CD1c-positive myeloid dendritic cell (primary cell): Measurements from ENCODE around the gene TEC.
"Not testable (repeated sequence)": the region's sequence is repeated elsewhere in the genome, so short reads cannot be mapped to it uniquely, and the experiment has no call there.

Experiments
- DNase-seq: peaks from one replicate; pipeline ENCODE4 v3.0.0-alpha.2; 2016; ENCODE audit errors: extremely low spot score

Gene TEC

DNA sequence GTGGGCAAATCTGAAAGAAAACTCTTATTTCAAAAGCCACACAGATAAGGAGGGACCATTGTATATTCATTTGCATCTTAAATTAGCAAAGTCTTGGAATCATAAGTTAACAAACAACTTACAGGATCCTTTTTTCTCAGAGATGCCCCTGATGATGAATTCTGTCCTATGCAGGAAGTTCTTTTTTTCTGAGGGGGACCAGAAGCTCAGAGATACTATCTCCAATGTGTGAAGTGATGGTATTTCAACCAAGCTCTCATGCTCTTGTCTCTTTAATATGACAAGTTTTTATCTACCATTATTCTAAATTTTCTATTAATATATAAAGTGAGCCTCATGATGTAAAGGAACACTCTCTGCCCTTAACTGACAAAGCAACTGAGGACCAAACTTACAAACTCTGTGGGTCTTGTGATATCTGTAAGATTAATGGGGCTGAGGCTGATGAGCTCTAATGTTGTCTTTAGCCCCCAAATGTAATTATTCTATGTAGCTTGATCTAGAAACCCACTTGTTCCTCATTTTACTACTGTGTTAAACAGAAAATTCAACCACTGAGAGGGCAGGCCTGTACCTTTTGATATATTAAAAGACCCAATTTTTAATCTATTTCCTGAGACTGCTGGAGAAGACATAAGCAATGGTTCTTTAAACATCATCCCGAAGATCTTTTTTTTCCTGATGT, 27.0 kb downstream of the TEC start:
- no peak for DNase-seq

DNA sequence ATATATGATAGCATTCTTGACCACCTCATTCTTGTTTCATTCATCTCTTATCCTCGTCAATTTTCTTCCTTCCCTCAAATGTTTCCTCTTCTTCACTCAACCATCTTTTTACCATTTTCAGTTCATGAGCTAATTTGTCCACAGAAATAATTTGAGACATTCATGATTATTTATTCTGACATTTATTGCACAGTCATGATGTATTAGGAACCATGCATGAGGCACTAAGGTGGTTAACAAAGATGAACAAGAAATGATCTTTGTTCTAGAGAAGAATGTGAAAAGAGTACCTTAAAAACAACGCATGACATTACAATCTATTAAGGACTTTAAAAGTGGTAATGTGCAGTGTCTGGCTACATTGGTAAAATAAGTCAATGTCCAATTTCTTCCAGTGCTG, 27.9 kb downstream of the TEC start:
- no peak for DNase-seq

DNA sequence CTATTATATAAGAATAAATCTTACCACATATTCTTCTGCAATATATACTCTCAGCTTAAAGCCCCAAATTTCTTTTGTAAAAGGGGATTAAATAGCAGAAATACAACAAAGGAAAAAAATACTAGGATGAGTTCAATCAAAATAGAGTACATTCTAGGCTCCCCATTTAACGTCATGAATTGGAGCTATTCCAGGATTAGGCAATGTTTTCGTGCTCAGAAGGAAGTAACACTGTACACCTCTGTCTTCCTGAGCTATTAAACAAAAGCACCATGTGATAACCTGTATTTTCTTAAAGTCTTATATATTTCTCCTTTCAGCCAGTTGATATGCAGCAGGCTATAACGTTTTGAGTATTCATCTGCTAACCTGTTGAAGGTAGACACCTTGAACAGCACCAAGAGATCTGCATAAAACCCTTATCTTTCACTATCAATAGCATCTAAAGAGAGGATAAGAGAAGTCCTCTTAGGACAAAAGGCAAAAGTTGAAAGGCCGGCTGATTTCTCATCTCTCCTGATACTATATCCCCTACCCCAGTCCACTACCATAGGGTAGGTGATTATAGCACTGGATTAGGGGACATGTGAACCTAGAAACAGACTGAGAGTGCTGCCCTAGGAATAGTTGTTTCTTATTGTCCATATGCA, 31.5 kb downstream of the TEC start:
- peak; percentile 26 for DNase-seq

DNA sequence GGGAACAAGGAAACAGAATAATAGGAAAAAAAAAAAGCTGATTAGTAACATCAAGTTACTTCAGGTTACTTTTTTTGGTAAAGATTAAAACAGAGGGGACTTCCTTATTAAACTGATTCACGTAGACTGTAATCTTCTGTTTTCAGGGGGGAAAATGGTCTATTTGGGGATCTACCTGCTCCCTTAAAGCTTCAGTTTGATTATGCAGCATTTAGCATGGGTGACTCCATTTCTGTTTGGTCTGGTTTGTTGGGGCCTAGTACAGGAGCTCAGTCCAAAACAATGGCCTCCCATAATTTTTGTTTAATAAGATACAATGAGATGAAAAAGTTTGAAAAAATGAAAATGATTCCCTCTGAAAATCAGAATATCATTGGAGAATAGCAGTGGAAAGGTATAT, 34.6 kb downstream of the TEC start:
- no peak for DNase-seq

DNA sequence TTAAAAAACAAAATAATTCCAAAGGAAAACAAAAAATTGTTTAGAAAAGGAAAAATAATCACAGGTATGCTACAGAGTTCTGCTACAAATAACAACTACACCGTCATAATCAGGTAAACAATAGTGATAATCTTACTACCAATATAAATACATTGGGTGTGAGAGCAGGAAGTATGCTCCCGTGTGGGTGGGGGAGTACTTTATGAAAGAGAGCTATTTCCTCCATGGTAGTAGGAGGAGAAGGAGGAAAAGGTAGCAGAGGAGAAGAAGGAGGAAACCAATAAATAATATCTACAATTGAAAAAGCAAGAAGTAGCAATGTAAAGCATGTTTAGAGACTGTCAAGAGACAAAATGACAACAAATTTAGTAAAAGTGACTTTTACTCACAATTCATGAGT, 35.1 kb downstream of the TEC start:
- peak; percentile 38 for DNase-seq

DNA sequence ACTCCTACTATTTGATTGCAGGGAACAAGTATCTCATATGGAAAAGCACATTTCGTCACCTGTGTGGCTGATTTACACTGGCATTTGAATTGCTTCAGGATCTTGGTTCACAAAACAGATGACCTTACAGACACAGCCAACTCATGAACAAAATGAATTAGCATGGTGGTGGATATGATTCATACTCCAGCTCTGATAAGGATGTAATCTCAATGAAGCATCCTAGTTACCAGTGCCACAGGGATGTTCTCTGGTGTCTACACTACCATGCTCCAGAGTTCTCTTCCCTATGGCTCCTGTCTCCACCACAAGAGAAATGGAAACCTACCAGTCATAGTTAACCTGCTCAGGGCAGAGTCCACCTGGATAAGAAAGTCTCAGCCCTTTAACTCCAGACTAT, 40.7 kb downstream of the TEC start:
- DNase-seq: no peak

DNA sequence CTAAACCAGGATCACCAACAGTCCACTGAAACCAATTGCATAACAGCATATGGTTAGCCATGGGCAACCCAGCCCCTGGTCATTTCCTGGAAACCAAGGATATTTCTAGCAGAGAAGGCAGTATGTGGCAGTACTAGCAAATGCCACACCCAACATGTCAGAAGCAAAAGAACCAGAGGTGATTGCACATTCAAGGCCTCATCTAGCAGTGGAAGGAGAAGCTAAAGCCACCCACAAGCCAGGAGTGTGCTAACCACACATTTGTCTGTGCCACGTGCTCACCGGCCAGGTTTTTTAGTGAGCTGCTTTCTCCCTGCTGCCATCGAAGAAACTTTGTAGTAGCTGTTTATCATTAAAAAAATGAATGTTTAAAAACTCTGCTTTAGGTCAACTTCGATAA, 42.0 kb downstream of the TEC start:
- peak; percentile 38 for DNase-seq

DNA sequence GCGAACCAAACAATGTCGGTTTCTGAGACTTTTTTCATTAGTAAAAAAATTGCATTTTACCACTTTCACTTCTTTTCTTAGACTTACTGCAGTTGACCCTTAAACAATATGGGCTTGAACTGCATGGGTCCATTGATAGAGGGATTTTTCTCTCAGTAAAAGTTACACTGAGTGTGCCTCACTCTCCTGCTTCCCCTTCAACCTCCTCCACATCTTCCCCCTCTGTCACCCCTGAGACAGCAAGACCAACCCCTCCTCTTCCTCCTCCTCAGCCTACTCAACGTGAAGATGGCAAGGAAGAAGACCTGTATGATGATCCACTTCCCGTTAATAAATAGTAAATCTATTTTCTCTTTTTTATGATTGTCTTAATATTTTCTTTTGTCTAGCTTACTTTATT, 43.4 kb downstream of the TEC start:
- peak; percentile 36 for DNase-seq

DNA sequence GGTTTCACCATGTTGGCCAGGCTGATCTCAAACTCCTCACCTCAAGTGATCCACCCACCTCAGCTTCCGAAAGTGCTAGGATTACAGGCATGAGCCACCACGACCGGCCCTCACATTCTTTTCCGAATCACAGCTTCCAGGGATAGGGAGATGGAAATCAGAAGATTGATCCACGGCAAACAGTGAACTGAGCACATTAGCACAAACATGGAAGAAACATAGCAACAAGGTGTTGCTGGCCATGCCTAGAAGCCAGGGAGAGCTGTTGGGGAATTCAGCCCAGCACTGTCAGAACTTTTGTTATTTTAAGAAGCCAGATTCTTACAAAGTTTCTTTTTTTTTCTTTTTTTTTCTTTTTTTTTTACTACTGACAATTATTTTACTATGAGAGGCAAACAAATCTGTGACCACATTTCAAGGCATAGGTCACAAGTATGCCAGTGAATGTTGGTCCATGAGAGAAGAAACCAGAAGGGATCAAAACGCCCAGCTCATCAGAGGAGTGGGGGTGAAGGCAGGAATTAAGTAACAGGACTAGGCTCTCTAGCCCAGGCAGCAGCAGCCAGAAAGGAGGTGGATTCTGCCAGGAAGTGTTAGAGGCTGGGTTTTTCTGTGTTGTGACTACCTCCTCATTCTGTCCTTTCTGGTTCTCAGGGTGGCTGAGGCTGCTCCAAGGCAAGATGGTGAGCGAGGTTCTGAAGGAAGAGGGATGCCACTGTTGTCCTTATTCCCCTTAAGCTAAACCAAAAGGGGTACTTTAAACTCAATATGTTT, 44.1 kb downstream of the TEC start:
- DNase-seq: no peak

DNA sequence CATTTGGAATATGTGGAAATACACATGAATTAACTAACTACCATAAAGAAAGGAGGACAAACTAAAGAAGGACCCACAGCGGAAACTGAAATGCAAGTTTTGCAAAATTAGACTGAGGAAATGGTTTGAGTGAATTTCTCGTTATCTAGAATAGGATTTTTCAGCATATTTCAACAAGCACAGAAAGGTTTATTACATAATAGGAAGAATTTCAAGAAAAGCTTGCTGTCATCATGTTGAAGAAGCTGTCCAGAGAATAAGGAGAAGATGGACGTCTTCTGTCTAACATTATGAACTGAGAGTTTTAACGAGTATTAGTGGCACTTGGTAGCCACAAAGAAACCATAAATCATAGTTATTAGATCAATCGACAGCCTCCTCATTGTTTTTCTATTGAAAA, 45.0 kb downstream of the TEC start:
- DNase-seq: no peak

DNA sequence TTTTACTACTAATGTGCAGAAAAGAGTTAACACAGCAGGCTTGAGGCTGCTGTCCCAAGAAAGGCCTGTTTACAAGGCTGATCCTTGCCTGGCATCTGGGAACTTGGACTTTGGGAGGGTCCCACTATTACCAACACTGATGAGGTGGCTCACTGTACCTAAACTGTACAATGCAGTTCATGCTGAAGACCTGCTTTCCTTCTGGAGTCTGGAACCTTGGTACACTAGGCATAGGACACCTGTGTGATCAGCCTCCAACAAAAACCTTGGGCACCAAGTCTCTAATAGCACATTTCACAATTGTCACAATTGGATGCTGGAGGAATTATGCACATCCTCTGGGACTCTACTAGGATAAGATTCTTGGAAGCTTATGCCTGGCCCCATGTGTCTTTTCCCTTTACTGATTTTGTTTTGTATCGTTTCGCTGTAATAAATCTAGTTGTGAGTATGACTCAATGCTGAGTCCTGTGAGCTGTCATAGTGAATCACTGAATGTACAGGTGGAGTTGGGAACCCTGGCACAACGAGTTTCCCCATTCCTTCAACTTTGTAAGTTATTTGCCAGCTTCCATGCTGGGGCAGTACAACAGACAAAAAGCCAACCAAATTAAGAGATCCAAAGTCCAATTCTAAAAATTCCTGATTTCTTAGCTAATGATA, 45.9 kb downstream of the TEC start:
- no peak for DNase-seq

DNA sequence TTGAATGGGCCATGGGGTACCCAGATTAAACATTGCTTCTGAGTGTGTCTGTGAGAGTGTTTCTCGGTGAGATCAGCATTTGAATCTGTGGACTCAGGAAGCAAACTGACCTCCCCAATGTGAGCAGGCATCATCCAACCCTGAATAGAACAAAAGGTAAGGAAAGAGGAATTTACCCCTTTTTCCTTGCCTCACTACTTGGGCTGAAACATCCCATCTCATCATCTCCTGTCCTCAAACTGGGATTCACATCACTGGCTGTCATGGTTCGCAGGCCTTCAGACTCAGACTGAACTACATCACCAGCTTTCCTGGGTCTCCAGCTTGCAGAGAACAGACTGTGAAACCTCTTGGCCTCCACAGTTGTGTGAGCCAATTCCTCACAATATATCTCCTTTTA, 47.1 kb downstream of the TEC start:
- no peak for DNase-seq

DNA sequence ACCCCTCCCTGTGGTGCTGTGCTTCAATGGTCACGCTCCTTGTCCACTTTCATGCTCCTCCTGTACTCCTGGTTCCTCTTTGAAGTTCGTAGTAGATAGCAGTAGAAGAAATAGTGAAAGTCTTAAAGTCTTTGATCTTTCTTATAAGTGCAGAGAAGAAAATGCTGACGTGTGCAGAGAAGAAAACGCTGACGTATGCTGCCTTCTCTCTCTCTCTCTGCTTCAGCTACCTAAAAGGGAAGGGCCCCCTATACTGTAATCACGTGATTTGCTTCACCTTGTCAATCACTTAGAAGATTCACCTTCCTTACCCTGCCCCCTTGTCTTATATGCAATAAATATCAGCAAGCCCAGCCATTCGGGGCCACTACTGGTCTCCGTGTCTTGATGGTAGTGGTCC, 50.2 kb downstream of the TEC start:
- DNase-seq: not testable (repeated sequence)

DNA sequence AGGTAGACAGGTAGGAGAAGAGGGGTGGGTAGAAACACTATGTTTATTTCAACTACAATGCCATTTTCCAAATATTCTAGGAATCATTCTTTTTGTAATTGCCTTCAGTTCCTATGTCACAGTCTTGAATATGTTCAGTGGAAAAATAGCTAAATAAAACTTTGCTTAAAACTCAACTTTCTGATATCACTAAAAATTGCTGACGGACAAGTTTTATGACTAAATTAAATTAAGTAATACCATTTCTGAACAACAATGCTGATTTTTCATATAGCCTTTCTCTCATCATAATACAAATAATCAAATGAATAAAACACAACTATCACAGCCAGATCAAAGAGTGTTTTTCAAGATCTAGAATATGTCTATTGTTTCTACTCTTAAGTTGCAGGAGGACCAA, 53.1 kb downstream of the TEC start:
- no peak for DNase-seq

DNA sequence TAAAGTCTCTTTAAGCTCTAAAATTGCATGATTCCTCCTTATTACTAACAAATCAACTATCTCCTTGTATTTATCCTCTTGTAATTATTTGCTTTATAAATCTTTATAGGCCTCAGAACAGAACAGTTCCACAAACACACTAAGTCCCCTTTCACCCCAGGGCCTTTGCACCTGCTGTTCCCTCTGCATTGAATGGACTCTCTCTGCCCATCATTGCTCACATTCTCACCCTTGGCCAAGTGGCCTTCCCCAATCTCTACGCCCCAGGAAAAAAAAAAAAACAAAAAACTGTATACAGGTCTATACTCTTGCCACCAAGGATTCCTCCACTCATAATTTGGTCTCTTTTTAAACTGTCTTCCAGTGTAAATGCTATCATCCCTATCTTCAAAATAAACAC, 53.7 kb downstream of the TEC start:
- no peak for DNase-seq

DNA sequence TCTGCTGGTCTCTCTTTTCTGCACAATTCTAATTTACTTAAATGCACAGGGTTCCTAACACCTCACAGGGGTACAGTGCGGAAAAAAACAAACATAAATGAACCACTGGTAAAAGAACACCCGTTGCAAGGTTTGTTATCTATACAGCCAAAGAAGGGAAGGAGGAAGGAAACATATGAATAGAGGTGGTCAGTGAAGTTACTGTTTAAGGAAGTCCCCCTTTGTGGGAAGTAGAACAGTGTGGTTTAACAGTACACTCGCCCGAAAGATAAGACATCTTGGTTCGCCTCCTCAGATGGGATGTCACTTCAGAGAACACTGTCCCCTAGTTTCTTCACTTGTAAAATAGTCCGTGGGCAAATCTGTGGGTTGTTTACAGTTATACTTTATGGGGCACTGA, 57.5 kb downstream of the TEC start:
- peak; percentile 38 for DNase-seq

DNA sequence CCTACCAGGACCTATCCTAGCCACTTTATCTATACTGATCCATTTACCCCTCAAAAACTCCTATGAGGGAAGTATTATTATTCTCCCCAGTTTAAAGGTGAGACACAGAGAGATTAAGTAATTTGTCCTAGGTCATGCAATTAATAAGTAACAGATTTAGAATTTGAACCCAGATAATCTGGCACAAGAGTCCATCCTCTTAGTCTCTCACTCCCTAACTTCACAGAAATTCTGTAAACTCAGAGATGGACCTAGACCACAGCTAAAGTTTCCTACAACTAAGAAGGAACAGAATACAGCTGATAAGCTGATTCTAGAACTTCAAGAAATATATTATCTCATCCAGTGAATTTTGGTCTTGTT, 58.7 kb downstream of the TEC start:
- DNase-seq: no peak

DNA sequence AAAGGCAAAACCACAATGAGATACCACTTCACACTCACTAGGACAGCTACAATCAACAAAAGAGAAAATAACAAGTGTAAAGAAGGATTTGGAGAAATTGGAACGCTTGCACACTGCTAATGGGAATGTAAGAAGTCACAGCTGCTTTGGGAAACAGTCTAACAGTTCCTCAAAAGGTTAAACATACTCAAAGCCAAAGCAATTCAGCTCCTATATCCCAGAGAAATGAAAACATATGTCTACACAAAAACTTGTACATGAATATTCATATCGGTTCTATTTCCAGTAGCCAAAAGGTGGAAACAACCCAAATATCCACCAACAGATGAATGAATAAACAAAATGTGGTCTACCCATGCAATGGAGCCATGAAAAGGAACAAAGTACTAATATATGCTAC, 64.0 kb downstream of the TEC start:
- DNase-seq: no peak

DNA sequence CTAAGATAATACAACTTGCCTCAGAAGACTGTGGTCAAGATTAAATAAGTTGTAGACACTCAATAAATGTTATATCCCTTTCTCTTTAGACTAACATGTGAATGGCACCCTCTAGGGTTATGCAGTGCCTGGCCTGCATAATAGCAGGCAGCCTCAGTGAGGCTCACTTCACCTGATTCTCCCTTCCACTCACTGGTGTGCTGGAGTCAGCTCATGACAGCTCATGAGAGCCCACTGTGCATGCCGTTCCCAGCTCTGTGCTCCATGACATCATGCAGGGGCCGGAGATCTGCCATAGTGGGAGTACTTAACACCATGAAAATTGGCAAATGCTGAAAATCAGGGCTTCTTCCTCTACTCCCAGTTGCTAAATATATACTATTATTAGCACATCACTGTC, 64.5 kb downstream of the TEC start:
- DNase-seq: no peak

DNA sequence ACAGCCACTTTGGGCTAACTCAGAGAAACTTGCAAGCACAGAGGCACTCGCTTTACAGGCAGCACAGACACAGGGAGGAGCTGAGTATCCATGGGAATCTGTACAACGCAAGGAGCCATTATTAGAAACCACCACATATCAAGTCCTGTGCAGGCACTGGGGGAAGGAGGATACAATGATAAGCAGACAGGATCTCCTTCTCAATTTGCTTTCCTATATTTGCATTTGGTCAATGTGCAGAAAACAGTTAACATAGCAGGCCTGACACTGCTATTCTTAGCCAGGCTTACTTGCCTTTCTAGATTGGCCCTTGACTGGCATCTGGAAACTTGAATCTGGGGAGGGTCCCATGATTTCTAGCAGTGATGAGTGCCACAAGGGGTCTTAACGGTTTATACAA, 65.8 kb downstream of the TEC start:
- no peak for DNase-seq

DNA sequence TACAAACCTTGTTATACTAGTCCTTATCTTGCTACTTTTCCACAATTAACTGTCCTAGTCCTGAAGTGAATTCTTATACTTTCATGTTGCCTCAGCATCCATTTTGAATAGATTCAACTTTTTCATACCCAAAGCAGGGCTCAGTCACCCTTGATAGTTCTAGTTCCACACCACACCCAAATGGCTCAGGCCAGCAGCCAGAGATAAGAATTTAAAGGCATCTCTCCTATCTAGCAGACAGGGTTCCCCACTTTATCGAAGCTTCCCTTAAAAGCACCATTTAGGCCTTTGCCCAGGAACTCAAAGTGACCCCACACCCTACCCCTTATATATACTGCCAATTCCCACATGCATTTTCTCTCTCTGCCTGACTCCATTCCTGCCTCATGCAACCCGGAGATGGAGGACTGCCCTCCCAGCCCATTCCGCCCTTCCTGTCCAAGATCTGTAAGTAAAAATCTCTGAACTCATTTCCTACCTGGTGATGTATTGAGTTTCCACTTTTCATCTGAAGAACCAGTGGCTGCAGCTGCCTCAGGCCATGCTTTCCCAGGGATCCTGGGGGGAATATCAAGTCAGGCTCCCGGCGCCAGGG, 71.9 kb downstream of the TEC start:
- DNase-seq: no peak

DNA sequence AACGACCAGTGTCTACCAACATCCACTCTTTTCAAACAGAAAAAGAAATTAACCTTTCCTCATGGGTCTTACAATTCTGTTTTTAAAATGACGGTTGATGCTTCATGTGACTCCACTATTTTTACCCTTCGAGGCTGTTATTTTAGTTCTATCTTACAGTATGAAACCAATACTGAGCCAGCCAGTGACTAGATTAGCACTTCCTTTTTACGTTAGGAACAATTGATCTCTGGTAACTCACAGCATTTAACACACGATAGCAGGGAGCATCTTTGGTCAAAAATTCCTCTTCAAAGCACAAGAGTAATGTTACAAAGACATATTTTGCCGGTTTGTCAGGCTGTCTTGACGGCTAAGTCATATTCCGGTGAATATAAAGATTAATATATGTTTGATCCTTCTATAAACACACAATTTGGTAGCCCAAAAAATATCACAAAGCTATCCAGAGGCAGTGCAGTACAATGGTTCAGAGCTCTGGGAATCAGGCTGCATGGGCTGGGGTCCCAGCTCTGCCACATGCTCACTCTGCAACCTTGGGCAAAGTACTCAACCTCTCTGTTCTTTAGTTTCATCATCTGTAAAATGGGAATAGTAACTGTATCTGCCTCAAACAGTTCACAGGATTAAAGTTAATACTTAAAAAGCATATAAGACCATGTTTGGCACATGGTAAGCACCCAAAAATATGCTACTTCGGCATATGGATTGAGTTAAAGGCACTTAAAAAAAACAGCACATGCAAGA, 72.7 kb downstream of the TEC start:
- DNase-seq: no peak
